WTC11 (cell line): ENCODE results near the gene MFN1. TPM values are rescaled to one million over a fixed set of nuclear protein-coding genes. Genes with fewer than 3 reads are reported as not detected.

Experiments
- ATAC-seq: fragments of 200-7000 bp; cut with Tn5 transposase; 2 replicates; pipeline ENCODE4 v1.10.0; 2021; ENCODE audit warnings: mild to moderate bottlenecking, moderate library complexity
- CTCF ChIA-PET: fragments of 300-600 bp; sonication (Branson Sonifier 250); formaldehyde crosslinking; loops from one replicate; lab custom pipeline; 2021; ENCODE audit warnings: antibody characterized with exemption; lab: Charles Lee
- POLR2A ChIA-PET: fragments of 350-600 bp; sonication (Branson Sonifier 250); formaldehyde crosslinking; loops from one replicate; lab custom pipeline; 2021; ENCODE audit warnings: antibody characterized with exemption; lab: Charles Lee
- DNase-seq: peaks from one replicate; pipeline ENCODE4 v3.0.0; 2021; ENCODE audit warnings: low spot score
- H3K27ac Mint-ChIP-seq: 2 replicates; pipeline ENCODE4 v1.8.0; 2021; ENCODE audit warnings: mixed read lengths
- H3K27me3 Mint-ChIP-seq: 2 replicates; pipeline ENCODE4 v1.8.0; 2021; ENCODE audit warnings: low read depth, mild to moderate bottlenecking, moderate library complexity, mixed read lengths
- H3K36me3 Mint-ChIP-seq: 2 replicates; pipeline ENCODE4 v1.8.0; 2021; ENCODE audit warnings: mixed read lengths
- H3K4me1 Mint-ChIP-seq: 2 replicates; pipeline ENCODE4 v1.8.0; 2022; ENCODE audit warnings: mixed read lengths
- H3K4me3 Mint-ChIP-seq: 2 replicates; pipeline ENCODE4 v1.8.0; 2021; ENCODE audit warnings: mild to moderate bottlenecking, moderate library complexity, mixed read lengths
- H3K9me3 Mint-ChIP-seq: 2 replicates; pipeline ENCODE4 v1.8.0; 2021; ENCODE audit warnings: mixed read lengths
- ATF6 ChIP-seq: sonication (generic); formaldehyde crosslinking; IDR thresholded peaks from 2 replicates; pipeline ENCODE4 v1.8.1; 2023; ENCODE audit warnings: mild to moderate bottlenecking, missing genetic modification reagents
- CREM ChIP-seq: sonication (generic); formaldehyde crosslinking; IDR thresholded peaks from 2 replicates; pipeline ENCODE4 v1.8.1; 2022; ENCODE audit warnings: mild to moderate bottlenecking, missing genetic modification reagents, moderate library complexity
- E2F4 ChIP-seq: sonication (generic); formaldehyde crosslinking; IDR thresholded peaks from 2 replicates; pipeline ENCODE4 v1.8.1; 2022; ENCODE audit warnings: low read depth, mild to moderate bottlenecking, moderate library complexity, missing genetic modification reagents, borderline replicate concordance
- ERG ChIP-seq: fragments of 250-450 bp; sonication (Bioruptor Pico); IDR thresholded peaks from 2 replicates; pipeline ENCODE4 v1.8.0; 2021; ENCODE audit warnings: mild to moderate bottlenecking
- FOXP1 ChIP-seq: sonication (generic); formaldehyde crosslinking; IDR thresholded peaks from 2 replicates; pipeline ENCODE4 v1.8.0; 2022; ENCODE audit warnings: missing genetic modification reagents, mild to moderate bottlenecking, moderate library complexity, borderline replicate concordance
- GRHL2 ChIP-seq: fragments of 250-450 bp; sonication (Bioruptor Pico); IDR thresholded peaks from 2 replicates; pipeline ENCODE4 v1.8.0; 2022; ENCODE audit warnings: mild to moderate bottlenecking, moderate library complexity; ENCODE audit not compliant: insufficient replicate concordance, severe bottlenecking
- NFATC4 ChIP-seq: fragments of 250-450 bp; sonication (Bioruptor Pico); IDR thresholded peaks from 2 replicates; pipeline ENCODE4 v1.9.0; 2021; ENCODE audit warnings: mild to moderate bottlenecking
- NFYB ChIP-seq: sonication (generic); formaldehyde crosslinking; conservative IDR thresholded peaks from 2 replicates; pipeline ENCODE4 v1.8.0; 2022; ENCODE audit warnings: low read depth, missing genetic modification reagents
- NR2C2 ChIP-seq: sonication (generic); formaldehyde crosslinking; IDR thresholded peaks from 2 replicates; pipeline ENCODE4 v1.8.0; 2022; ENCODE audit warnings: mild to moderate bottlenecking, missing genetic modification reagents
- NR3C1 ChIP-seq: sonication (generic); formaldehyde crosslinking; conservative IDR thresholded peaks from 2 replicates; pipeline ENCODE4 v1.8.1; 2023; ENCODE audit warnings: low read depth, mild to moderate bottlenecking, missing genetic modification reagents
- RELA ChIP-seq: sonication (generic); formaldehyde crosslinking; IDR thresholded peaks from 2 replicates; pipeline ENCODE4 v1.8.1; 2022; ENCODE audit warnings: missing genetic modification reagents, mild to moderate bottlenecking, borderline replicate concordance
- RORB ChIP-seq: fragments of 250-450 bp; sonication (Bioruptor Pico); IDR thresholded peaks from 2 replicates; pipeline ENCODE4 v1.9.0; 2021; ENCODE audit warnings: mild to moderate bottlenecking
- SMAD4 ChIP-seq: sonication (generic); formaldehyde crosslinking; IDR thresholded peaks from 2 replicates; pipeline ENCODE4 v1.8.0; 2022; ENCODE audit warnings: mild to moderate bottlenecking, missing genetic modification reagents
- SOX15 ChIP-seq: fragments of 250-450 bp; sonication (Bioruptor Pico); IDR thresholded peaks from 2 replicates; pipeline ENCODE4 v1.9.0; 2021; ENCODE audit warnings: mild to moderate bottlenecking
- TEAD1 ChIP-seq: sonication (generic); formaldehyde crosslinking; IDR thresholded peaks from 2 replicates; pipeline ENCODE4 v1.8.0; 2022; ENCODE audit warnings: mild to moderate bottlenecking, missing genetic modification reagents
- USF2 ChIP-seq: sonication (generic); formaldehyde crosslinking; IDR thresholded peaks from 2 replicates; pipeline ENCODE4 v1.8.1; 2023; ENCODE audit warnings: mild to moderate bottlenecking, missing genetic modification reagents, moderate library complexity
- ZNF121 ChIP-seq: sonication (generic); formaldehyde crosslinking; IDR thresholded peaks from 2 replicates; pipeline ENCODE4 v1.8.0; 2023; ENCODE audit warnings: missing genetic modification reagents
- ZNF512 ChIP-seq: sonication (generic); formaldehyde crosslinking; IDR thresholded peaks from 2 replicates; pipeline ENCODE4 v1.8.1; 2022; ENCODE audit warnings: missing genetic modification reagents, borderline replicate concordance
- total RNA-seq: library from RNA; stranded (reverse); gene quantifications from 3 replicates; pipeline ENCODE4 v1.2.3, GENCODE V29; 2021
- TF ChIP-seq, protein P1 (sequence below): sonication (generic); formaldehyde crosslinking; IDR thresholded peaks from 2 replicates; pipeline ENCODE4 v1.8.1; 2023; ENCODE audit warnings: mild to moderate bottlenecking, missing genetic modification reagents, borderline replicate concordance
- TF ChIP-seq, protein P2 (sequence below): sonication (generic); formaldehyde crosslinking; IDR thresholded peaks from 2 replicates; pipeline ENCODE4 v1.8.1; 2022; ENCODE audit warnings: low read depth, missing genetic modification reagents, borderline replicate concordance
- TF ChIP-seq, protein P3 (sequence below): sonication (generic); formaldehyde crosslinking; IDR thresholded peaks from 2 replicates; pipeline ENCODE4 v1.8.0; 2022; ENCODE audit warnings: mild to moderate bottlenecking, missing genetic modification reagents

The MFN1 gene
- total RNA-seq, 1 experiment from 2014 or later: 42.7 TPM

- no peak for TF ChIP-seq E2F4 (CRISPR knock-in tag)
- TF ChIP-seq RORB: no peak; the same call in 1 of the 2 replicates
- no peak for TF ChIP-seq ATF6 (CRISPR knock-in tag)
- no peak for TF ChIP-seq NR3C1
Observed at GRCh38 chr3:179348325-179349013, 960 bp downstream of the MFN1 start (continued).

GRCh38 chr3:179355996-179356395 is 8.5 kb downstream of the MFN1 start:
- H3K4me3 Mint-ChIP-seq: no peak overlapping the region
- H3K27ac Mint-ChIP-seq: no peak overlapping the region
- no peak for ATAC-seq
- H3K4me1 Mint-ChIP-seq: no peaks in the 10 kb centered on the region
- H3K9me3 Mint-ChIP-seq: no peaks in the 10 kb centered on the region
- ChIA-PET CTCF (no interaction called here), POLR2A (no interaction called here)
- peaks cover 60% of the 10 kb centered on the region for H3K36me3 Mint-ChIP-seq
- DNase-seq: no peak
- H3K27me3 Mint-ChIP-seq: no peaks in the 10 kb centered on the region
- TF ChIP-seq NFYB (CRISPR knock-in tag) (no peak), ZNF512 (no peak), USF2 (CRISPR knock-in tag) (no peak), ATF6 (CRISPR knock-in tag) (no peak), ERG (no peak), FOXP1 (no peak), NR2C2 (no peak), NFATC4 (CRISPR knock-in tag) (no peak), ZNF121 (CRISPR knock-in tag) (no peak), CREM (CRISPR knock-in tag) (no peak), SMAD4 (CRISPR knock-in tag) (no peak), GRHL2 (CRISPR knock-in tag) (no peak), TEAD1 (CRISPR knock-in tag) (no peak), SOX15 (CRISPR knock-in tag) (no peak), RELA (no peak)
- TF ChIP-seq, protein P1, sequence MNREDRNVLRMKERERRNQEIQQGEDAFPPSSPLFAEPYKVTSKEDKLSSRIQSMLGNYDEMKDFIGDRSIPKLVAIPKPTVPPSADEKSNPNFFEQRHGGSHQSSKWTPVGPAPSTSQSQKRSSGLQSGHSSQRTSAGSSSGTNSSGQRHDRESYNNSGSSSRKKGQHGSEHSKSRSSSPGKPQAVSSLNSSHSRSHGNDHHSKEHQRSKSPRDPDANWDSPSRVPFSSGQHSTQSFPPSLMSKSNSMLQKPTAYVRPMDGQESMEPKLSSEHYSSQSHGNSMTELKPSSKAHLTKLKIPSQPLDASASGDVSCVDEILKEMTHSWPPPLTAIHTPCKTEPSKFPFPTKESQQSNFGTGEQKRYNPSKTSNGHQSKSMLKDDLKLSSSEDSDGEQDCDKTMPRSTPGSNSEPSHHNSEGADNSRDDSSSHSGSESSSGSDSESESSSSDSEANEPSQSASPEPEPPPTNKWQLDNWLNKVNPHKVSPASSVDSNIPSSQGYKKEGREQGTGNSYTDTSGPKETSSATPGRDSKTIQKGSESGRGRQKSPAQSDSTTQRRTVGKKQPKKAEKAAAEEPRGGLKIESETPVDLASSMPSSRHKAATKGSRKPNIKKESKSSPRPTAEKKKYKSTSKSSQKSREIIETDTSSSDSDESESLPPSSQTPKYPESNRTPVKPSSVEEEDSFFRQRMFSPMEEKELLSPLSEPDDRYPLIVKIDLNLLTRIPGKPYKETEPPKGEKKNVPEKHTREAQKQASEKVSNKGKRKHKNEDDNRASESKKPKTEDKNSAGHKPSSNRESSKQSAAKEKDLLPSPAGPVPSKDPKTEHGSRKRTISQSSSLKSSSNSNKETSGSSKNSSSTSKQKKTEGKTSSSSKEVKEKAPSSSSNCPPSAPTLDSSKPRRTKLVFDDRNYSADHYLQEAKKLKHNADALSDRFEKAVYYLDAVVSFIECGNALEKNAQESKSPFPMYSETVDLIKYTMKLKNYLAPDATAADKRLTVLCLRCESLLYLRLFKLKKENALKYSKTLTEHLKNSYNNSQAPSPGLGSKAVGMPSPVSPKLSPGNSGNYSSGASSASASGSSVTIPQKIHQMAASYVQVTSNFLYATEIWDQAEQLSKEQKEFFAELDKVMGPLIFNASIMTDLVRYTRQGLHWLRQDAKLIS (CRISPR knock-in tag): no peak
- TF ChIP-seq, protein P2, sequence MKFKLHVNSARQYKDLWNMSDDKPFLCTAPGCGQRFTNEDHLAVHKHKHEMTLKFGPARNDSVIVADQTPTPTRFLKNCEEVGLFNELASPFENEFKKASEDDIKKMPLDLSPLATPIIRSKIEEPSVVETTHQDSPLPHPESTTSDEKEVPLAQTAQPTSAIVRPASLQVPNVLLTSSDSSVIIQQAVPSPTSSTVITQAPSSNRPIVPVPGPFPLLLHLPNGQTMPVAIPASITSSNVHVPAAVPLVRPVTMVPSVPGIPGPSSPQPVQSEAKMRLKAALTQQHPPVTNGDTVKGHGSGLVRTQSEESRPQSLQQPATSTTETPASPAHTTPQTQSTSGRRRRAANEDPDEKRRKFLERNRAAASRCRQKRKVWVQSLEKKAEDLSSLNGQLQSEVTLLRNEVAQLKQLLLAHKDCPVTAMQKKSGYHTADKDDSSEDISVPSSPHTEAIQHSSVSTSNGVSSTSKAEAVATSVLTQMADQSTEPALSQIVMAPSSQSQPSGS (CRISPR knock-in tag): no peak
- TF ChIP-seq, protein P3, sequence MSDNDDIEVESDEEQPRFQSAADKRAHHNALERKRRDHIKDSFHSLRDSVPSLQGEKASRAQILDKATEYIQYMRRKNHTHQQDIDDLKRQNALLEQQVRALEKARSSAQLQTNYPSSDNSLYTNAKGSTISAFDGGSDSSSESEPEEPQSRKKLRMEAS (CRISPR knock-in tag): no peak
